Suprapubic skin (tissue), 4 donors: ENCODE measurements around the gene CEACAM4.

Experiments
- EP300 ChIP-seq: sonication (generic); formaldehyde crosslinking; IDR thresholded peaks from one replicate; pipeline ENCODE4 v1.6.1; 2017; ENCODE audit warnings: antibody characterized with exemption
- POLR2A ChIP-seq, 2 donors: fragments of 450-650 bp; IDR thresholded peaks; one replicate each; pipeline ENCODE4 v1.6.1; 2017; ENCODE audit warnings: antibody characterized with exemption in 2 of 2, mild to moderate bottlenecking in 2 of 2, moderate library complexity in 2 of 2
- POLR2AphosphoS5 ChIP-seq, 3 donors: sonication (generic); formaldehyde crosslinking; IDR thresholded peaks; one replicate each; pipeline ENCODE4 v1.6.1; 2017; ENCODE audit warnings: antibody characterized with exemption in 3 of 3
- TF ChIP-seq, protein P1 (sequence below), 2 donors: fragments of 200-600 bp in 1 of 2; fragments of 450-650 bp in 1 of 2; sonication (generic) in 1 of 2; IDR thresholded peaks; one replicate each; pipeline ENCODE4 v1.5.1; 2016 to 2019; ENCODE audit warnings: antibody characterized with exemption in 2 of 2, mild to moderate bottlenecking in 1 of 2, moderate library complexity in 1 of 2

DNA sequence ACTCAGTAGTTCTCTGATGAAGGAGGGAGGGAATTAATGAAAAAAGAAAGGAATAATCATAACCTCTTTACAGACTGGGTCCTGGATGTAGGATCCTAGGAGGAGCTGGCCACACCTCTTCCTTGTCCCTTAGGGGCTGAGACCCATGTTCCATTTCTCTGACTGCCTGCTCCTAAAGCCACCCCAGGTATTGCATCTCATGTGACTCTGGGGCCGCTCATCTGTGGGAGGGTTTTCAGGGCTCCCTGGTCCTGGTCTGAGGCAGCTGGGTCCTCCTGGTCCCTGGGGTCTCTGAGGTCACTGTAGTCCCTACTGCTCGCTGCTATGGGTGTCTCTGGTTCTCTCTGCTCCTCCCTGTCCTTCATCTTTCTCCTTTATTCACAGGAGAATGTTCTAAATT is 48.0 kb downstream of the CEACAM4 start:
- TF ChIP-seq, protein P1, sequence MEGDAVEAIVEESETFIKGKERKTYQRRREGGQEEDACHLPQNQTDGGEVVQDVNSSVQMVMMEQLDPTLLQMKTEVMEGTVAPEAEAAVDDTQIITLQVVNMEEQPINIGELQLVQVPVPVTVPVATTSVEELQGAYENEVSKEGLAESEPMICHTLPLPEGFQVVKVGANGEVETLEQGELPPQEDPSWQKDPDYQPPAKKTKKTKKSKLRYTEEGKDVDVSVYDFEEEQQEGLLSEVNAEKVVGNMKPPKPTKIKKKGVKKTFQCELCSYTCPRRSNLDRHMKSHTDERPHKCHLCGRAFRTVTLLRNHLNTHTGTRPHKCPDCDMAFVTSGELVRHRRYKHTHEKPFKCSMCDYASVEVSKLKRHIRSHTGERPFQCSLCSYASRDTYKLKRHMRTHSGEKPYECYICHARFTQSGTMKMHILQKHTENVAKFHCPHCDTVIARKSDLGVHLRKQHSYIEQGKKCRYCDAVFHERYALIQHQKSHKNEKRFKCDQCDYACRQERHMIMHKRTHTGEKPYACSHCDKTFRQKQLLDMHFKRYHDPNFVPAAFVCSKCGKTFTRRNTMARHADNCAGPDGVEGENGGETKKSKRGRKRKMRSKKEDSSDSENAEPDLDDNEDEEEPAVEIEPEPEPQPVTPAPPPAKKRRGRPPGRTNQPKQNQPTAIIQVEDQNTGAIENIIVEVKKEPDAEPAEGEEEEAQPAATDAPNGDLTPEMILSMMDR (IDR thresholded peaks at IDR 0.05) = no peak
- TF ChIP-seq POLR2AphosphoS5 (IDR thresholded peaks at IDR 0.05) = no peak
- TF ChIP-seq POLR2A (IDR thresholded peaks at IDR 0.05) = no peak
- no peak for TF ChIP-seq EP300
